HG03575 (cell line): ENCODE results near the gene OR11L1.

Experiments
- ATAC-seq: cut with Tn5 transposase; IDR thresholded peaks from one replicate; pipeline ENCODE4 v1.9.1; 2021; ENCODE audit not compliant: unreplicated experiment, insufficient number of reproducible peaks, low FRiP score; ENCODE audit errors: extremely low read depth

OR11L1 gene

GRCh38 chr1:247841796-247842195 lies at the start of gene OR11L1:
TSS of gene OR11L1 (minus strand) at chr1:247841896. CDS start at chr1:247841896, 0 bp downstream.
- no peak for ATAC-seq

GRCh38 chr1:247884797-247885413 lies 43.2 kb upstream of the OR11L1 start:
- ATAC-seq = no peak

- no peak for ATAC-seq
Observed at GRCh38 chr1:247883346-247883745, 41.6 kb upstream of the OR11L1 start.

GRCh38 chr1:247865416-247865815 lies 23.7 kb upstream of the OR11L1 start:
- no peak for ATAC-seq

DNA sequence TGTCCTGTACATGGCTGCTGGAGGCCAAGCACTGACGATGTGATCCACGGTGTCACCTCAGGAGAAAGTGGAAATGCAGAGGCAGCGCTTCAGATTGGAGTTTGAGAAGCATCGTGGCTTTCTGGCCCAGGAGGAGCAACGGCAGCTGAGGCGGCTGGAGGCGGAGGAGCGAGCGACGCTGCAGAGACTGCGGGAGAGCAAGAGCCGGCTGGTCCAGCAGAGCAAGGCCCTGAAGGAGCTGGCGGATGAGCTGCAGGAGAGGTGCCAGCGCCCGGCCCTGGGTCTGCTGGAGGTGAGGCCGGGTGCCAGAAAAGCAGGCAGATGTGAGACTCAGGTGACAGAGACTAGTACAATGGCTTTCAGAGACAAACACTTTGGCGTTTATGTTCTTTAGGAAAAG lies 22.9 kb upstream of the OR11L1 start:
- ATAC-seq = no peak

DNA sequence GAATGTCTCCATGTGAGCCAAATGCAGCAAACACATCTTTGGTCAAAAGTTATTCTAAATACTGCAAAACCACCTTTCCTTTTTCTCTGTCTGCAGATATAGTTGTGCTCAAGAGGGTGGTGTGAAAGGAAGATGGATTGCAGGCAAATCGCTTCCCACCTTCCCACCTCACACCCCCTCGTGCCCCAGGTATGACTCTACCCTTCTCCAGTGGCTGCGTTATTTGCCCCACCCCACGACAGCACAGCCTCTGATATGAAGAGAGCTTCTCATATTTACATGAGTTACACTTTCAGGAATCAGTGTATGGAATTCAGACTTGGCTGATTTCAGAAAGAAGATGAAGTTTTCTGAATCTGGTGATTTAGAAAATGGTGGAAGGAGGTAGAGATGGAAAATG lies 21.1 kb upstream of the OR11L1 start:
- no peak for ATAC-seq

DNA sequence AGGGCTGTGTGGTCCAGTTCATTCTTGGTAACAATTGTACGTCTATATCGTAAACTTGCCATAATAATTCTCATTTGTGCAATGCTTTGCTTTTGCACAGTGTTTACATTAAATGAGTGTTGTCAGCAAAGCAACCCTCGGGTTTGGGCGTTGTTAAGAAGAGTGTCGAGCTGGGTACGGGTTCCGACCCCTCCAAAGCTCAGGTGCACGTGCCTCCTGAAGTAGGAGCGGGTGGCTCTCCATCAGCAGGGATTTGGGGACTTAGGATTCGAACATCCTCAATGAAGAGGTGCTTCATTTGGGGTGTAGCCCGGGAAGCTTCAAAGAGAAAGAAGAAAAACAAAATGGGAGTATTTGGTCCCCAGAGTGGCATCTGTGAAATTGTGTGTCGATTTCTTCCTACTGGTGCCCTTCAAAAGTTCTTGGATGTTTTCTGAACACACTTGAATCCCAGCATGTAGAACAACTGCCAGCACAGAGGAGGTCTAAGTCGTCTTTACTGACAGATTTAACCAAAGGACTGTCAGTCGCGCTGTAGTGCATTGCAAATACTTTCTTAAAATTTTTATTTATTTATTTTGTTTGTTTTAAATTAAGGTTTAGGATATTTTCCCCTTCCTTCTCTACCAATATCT lies 16.4 kb upstream of the OR11L1 start:
- no peak for ATAC-seq

DNA sequence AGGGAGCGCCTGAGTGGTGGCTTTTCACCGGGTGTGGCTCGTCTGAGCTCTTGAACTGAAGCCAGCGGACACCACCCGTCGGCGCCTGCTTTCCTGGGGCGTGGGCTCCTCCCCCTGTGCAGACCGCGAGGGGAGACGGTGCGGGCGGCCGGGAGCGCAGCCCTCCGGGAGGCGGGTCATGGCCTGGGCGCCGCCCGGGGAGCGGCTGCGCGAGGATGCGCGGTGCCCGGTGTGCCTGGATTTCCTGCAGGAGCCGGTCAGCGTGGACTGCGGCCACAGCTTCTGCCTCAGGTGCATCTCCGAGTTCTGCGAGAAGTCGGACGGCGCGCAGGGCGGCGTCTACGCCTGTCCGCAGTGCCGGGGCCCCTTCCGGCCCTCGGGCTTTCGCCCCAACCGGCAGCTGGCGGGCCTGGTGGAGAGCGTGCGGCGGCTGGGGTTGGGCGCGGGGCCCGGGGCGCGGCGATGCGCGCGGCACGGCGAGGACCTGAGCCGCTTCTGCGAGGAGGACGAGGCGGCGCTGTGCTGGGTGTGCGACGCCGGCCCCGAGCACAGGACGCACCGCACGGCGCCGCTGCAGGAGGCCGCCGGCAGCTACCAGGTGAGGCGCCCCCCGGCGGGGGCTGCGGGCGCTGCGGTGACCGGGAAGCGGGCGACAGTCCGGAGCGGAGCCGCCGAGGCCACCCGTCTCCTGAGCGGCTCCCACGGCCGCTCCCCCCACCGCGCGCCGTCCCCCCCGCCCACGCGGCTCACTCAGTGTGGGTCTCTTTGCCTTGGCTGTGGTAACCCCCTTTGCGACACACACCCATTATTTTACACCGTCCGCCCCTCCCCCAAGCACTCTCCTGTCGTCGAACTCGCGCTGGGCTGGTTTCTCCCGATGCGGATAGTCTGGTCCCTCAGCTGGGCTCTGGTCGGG lies 15.6 kb upstream of the OR11L1 start, which contains the start of gene TRIM58:
Gene TRIM58, plus strand, starts transcription at position 119 of the 916 bp plus-strand sequence. Its CDS starts 60 bp downstream, at position 179.
- no peak for ATAC-seq

DNA sequence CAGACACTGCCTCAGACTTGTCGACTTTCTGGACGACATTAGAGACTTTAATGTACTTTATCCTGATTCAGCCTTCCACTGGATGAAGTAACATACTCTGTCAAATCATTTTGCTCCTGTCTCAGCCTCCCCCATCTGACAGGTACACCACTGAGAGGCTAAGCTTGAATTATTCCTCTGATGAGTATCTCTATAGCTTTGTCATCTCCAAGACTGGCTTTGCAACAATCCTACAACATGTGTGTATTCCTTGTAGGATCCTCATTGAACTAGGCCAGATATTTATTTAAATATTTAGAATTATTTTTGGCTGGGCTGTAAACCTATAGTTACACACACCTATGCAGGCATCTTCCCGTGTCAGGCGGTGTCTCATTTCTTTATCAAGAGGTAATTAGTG lies 14.2 kb upstream of the OR11L1 start:
- no peak for ATAC-seq

DNA sequence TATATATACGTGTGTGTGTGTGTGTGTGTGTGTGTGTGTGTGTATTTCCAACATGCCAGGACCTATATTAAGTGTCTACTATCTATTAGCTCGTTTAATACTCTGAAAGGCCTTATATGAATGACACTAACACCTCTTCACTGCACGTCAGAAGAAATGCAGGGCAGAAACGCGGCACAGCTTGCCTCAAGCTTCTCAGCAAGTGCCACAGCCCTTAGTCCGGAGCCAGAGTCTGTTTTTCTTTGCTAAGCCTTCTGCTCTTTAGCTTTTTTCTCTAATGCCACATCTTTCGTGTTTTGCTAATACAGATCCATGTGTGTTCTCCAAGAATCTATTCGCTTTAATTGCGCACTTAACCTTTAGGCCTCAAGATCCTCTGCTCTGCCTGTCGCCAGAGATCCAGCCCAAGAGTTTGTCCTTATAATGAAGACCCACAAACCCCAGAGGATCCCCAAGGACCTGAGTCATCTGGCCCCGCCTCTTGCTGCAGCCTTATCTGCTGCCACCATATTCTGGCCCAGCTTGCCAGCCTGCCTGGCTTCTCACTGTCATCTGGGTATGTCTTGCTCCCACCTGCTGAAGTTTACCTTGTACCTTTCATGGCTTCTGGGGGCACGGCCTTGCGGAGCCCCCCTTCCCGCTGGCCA lies 13.3 kb upstream of the OR11L1 start:
- no peak for ATAC-seq

DNA sequence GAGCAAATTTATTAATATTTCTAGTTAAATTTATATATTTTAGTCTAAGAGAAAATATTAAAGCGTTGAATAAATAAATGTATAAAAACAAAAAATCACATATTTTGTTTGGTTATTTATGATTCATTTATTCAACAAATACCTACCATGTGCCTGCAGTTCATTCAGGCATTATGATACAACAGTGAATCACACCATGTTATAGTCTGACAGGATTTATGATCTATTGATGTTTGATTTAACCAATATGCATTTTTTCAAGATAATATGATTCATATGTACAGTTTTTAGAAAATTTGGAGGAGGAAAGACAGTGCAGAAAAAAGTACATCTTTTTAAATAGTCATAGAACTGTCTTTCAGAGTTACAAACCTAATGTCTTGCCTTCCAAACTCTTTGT lies 7.9 kb upstream of the OR11L1 start:
- no peak for ATAC-seq

DNA sequence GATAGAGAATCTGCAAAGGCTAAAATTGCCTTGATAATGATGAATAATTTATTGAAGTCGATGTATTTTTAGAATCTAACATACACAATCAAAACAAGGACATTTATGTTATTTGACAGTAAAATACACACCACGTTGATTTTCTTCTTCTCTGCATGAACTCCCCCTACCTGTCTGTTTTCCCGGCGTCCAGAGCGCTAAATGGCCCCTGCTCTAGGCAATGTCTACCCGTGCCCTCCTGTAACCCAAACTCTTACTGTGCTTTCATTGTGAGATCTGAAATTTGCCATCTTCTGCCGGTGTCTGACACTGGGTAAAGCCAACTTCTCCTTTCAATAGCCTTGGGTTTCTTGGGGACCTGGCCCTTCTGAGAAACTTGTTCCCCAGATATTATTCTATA lies 6.7 kb upstream of the OR11L1 start:
- no peak for ATAC-seq

GRCh38 chr1:247845693-247846017 lies 4.0 kb upstream of the OR11L1 start:
- ATAC-seq = no peak

GRCh38 chr1:247845011-247845692 lies 3.5 kb upstream of the OR11L1 start:
- ATAC-seq = no peak

DNA sequence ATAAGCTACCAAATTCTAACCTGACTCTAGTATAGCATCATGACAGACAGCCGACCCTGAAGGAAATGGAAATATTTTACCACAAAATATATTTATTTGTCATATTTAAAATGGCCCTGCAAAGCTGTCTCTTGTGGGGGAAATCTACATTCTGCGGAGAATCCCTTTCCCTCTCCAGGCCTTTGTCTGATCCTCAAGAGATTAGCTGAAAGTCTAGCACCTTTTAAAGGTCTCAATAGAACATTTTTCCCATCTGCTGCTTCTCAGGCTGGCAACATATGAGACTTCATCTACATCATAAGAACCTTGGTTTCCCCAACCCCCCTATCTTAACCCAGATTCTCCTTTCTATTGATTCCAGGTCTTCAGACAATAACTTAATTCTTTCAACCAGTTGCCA lies 1.7 kb upstream of the OR11L1 start:
- no peak for ATAC-seq

DNA sequence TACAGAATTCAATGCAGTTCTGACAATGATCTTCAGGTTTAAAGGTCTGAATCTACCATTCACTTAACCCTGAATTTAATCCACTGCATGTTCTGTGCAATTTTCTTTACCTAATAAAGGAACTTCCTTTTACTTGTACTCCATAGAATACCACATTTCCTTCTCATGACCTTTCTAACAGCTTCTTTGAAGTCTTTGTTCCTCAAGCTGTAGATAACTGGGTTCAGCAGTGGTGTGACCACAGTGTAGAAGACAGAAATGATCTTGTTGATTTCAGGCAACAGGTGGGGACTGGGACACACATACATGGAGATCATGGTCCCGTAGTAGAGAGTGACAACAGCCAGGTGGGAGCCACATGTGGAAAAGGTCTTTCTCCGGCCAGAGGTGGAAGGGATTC lies 878 bp downstream of the OR11L1 start:
- no peak for ATAC-seq

- no peak for ATAC-seq
Observed at GRCh38 chr1:247833601-247834000, 8.1 kb downstream of the OR11L1 start.

GRCh38 chr1:247829656-247830055 lies 12.0 kb downstream of the OR11L1 start:
- ATAC-seq = no peak

- ATAC-seq = no peak
Observed at GRCh38 chr1:247825362-247825761, 16.3 kb downstream of the OR11L1 start.
